Trophoblast cell (in vitro differentiated cells and primary cell): Measurements from ENCODE around the gene OBSCN.

Experiments used
- DNase-seq, 2 donors: peaks; one replicate each; pipeline ENCODE4 v3.0.0-alpha.2; 2016
- H2AFZ ChIP-seq: 2 replicates; pipeline ENCODE4 v1.6.1; 2013; ENCODE audit warnings: low read length, moderate library complexity, mild to moderate bottlenecking; ENCODE audit not compliant: insufficient read depth, poor library complexity
- H2AK5ac ChIP-seq: 2 replicates; pipeline ENCODE4 v1.6.1; 2013; ENCODE audit warnings: mild to moderate bottlenecking, low read length
- H2BK120ac ChIP-seq: 2 replicates; pipeline ENCODE4 v1.6.1; 2013; ENCODE audit warnings: low read length, mild to moderate bottlenecking, moderate library complexity; ENCODE audit not compliant: insufficient read depth, poor library complexity
- H2BK12ac ChIP-seq: 2 replicates; pipeline ENCODE4 v1.6.1; 2013; ENCODE audit warnings: mild to moderate bottlenecking, low read length, moderate library complexity
- H2BK5ac ChIP-seq: 2 replicates; pipeline ENCODE4 v1.6.1; 2013; ENCODE audit warnings: low read length, low read depth, moderate library complexity, mild to moderate bottlenecking; ENCODE audit not compliant: poor library complexity
- H3K14ac ChIP-seq: 2 replicates; pipeline ENCODE4 v1.6.1; 2013; ENCODE audit warnings: mild to moderate bottlenecking, low read length
- H3K18ac ChIP-seq: 2 replicates; pipeline ENCODE4 v1.6.1; 2013; ENCODE audit warnings: mild to moderate bottlenecking, low read length
- H3K23ac ChIP-seq: 2 replicates; pipeline ENCODE4 v1.6.1; 2013; ENCODE audit warnings: low read length
- H3K27ac ChIP-seq: 2 replicates; pipeline ENCODE4 v1.5.1; 2013; ENCODE audit warnings: low read depth, mild to moderate bottlenecking, inconsistent platforms, low read length, moderate library complexity
- H3K27me3 ChIP-seq: 2 replicates; pipeline ENCODE4 v1.6.1; 2013; ENCODE audit warnings: inconsistent platforms, mild to moderate bottlenecking, low read length, moderate library complexity; ENCODE audit not compliant: insufficient read depth
- H3K36me3 ChIP-seq, 2 experiments: 1 replicate in 1 of 2; 2 replicates in 1 of 2; pipeline ENCODE4 v1.6.1; 2013; ENCODE audit warnings: low read length in 2 of 2, mild to moderate bottlenecking in 2 of 2, moderate library complexity in 1 of 2; ENCODE audit not compliant: insufficient read depth in 2 of 2, control insufficient read depth in 1 of 2
- H3K4ac ChIP-seq: 2 replicates; pipeline ENCODE4 v1.6.1; 2013; ENCODE audit warnings: low read depth, mild to moderate bottlenecking, low read length, moderate library complexity
- H3K4me1 ChIP-seq, 2 experiments: 1 replicate in 1 of 2; 2 replicates in 1 of 2; pipeline ENCODE4 v1.6.1; 2013; ENCODE audit warnings: low read length in 2 of 2, mild to moderate bottlenecking in 2 of 2, moderate library complexity in 1 of 2; ENCODE audit not compliant: insufficient read depth in 2 of 2, control insufficient read depth in 1 of 2
- H3K4me2 ChIP-seq: 2 replicates; pipeline ENCODE4 v1.6.1; 2013; ENCODE audit warnings: inconsistent platforms, mild to moderate bottlenecking, low read length, moderate library complexity
- H3K4me3 ChIP-seq: 2 replicates; pipeline ENCODE4 v1.5.1; 2013; ENCODE audit warnings: mild to moderate bottlenecking, low read depth, low read length, inconsistent platforms
- H3K79me1 ChIP-seq: one replicate; pipeline ENCODE4 v1.6.1; 2013; ENCODE audit warnings: low read length
- H3K79me2 ChIP-seq: 2 replicates; pipeline ENCODE4 v1.6.1; 2013; ENCODE audit warnings: low read length, mild to moderate bottlenecking; ENCODE audit not compliant: control insufficient read depth, insufficient read depth, poor library complexity
- H3K9ac ChIP-seq: 2 replicates; pipeline ENCODE4 v1.6.1; 2013; ENCODE audit warnings: mild to moderate bottlenecking, low read length
- H3K9me3 ChIP-seq: 2 replicates; pipeline ENCODE4 v1.6.1; 2013; ENCODE audit warnings: low read depth, mild to moderate bottlenecking, control low read depth, inconsistent platforms, low read length; ENCODE audit not compliant: insufficient read depth
- H4K12ac ChIP-seq: 2 replicates; pipeline ENCODE4 v1.6.1; 2013; ENCODE audit warnings: low read depth, mild to moderate bottlenecking, low read length, moderate library complexity
- H4K8ac ChIP-seq: 2 replicates; pipeline ENCODE4 v1.6.1; 2013; ENCODE audit warnings: low read depth, mild to moderate bottlenecking, low read length, moderate library complexity
- H4K91ac ChIP-seq: one replicate; pipeline ENCODE4 v1.6.1; 2013; ENCODE audit warnings: low read depth, mild to moderate bottlenecking, low read length, moderate library complexity
- WGBS: extraction: QIAGEN DNeasy Blood & Tissue Kit; methylation state at CpG from one replicate; pipeline ENCODE4 v1.1.7; 2013; ENCODE audit warnings: missing lambda C conversion rate; ENCODE audit not compliant: insufficient read length, insufficient coverage; ENCODE audit errors: extremely low coverage; 5-methylcytosine and 5-hydroxymethylcytosine counted together

OBSCN gene

GRCh38 chr1:228194436-228194835 is 13.4 kb upstream of the OBSCN start:
- Histone ChIP-seq H3K27me3 (no peaks in the 10 kb centered on the region), H2BK120ac (no peak overlapping the region), H4K12ac (no peak overlapping the region), H2AK5ac (no peak overlapping the region), H4K91ac (no peak overlapping the region), H3K79me2 (no peaks in the 10 kb centered on the region), H3K9me3 (peaks cover 2% of the 10 kb centered on the region), H3K9ac (no peak overlapping the region), H2BK5ac (no peak overlapping the region), H3K27ac (no peak overlapping the region), H3K4me1 (no peaks in the 10 kb centered on the region), H3K23ac (no peak overlapping the region), H3K4me3 (no peak overlapping the region), H4K8ac (no peak overlapping the region), H3K18ac (no peak overlapping the region), H2AFZ (no peak overlapping the region), H3K4me2 (no peak overlapping the region), H3K14ac (no peak overlapping the region), H3K79me1 (no peaks in the 10 kb centered on the region), H2BK12ac (no peak overlapping the region), H3K36me3 (no peaks in the 10 kb centered on the region), H3K4ac (no peak overlapping the region)
- WGBS, result no CpG with 5 or more reads among the region's 3 CpGs
- no peak for DNase-seq

GRCh38 chr1:228194921-228195812 is 12.7 kb upstream of the OBSCN start:
- H3K18ac ChIP-seq, result no peak overlapping the region
- H2BK120ac ChIP-seq, result no peak overlapping the region
- H4K12ac ChIP-seq, result no peak overlapping the region
- no peak overlapping the region for H2AFZ ChIP-seq
- H3K9ac ChIP-seq, result no peak overlapping the region
- H3K79me1 ChIP-seq, result no peaks in the 10 kb centered on the region
- H3K27me3 ChIP-seq, result no peaks in the 10 kb centered on the region
- H2AK5ac ChIP-seq, result no peak overlapping the region
- no peak overlapping the region for H3K14ac ChIP-seq
- H2BK5ac ChIP-seq, result no peak overlapping the region
- DNase-seq, result no peak
- peak overlapping the region; percentile 41 for H3K4me3 ChIP-seq
- H3K27ac ChIP-seq, result no peak overlapping the region
- no peaks in the 10 kb centered on the region for H3K79me2 ChIP-seq
- H4K91ac ChIP-seq, result no peak overlapping the region
- H4K8ac ChIP-seq, result no peak overlapping the region
- no peak overlapping the region for H2BK12ac ChIP-seq
- H3K4me2 ChIP-seq, result no peak overlapping the region
- WGBS, result no CpG with 5 or more reads among the region's 8 CpGs
- H3K36me3 ChIP-seq, result no peaks in the 10 kb centered on the region
- no peak overlapping the region for H3K23ac ChIP-seq
- peaks cover 2% of the 10 kb centered on the region for H3K9me3 ChIP-seq
- no peaks in the 10 kb centered on the region for H3K4me1 ChIP-seq
- H3K4ac ChIP-seq, result no peak overlapping the region

GRCh38 chr1:228197555-228198147 is 10.2 kb upstream of the OBSCN start:
- no peaks in the 10 kb centered on the region for H3K36me3 ChIP-seq
- no peak overlapping the region for H3K4me2 ChIP-seq
- DNase-seq, result no peak
- H2BK5ac ChIP-seq, result no peak overlapping the region
- no CpG with 5 or more reads among the region's 4 CpGs for WGBS
- H3K9me3 ChIP-seq, result peaks cover 4% of the 10 kb centered on the region
- no peaks in the 10 kb centered on the region for H3K79me1 ChIP-seq
- no peak overlapping the region for H3K4ac ChIP-seq
- no peaks in the 10 kb centered on the region for H3K27me3 ChIP-seq
- no peak overlapping the region for H3K14ac ChIP-seq
- no peak overlapping the region for H4K8ac ChIP-seq
- H3K23ac ChIP-seq, result no peak overlapping the region
- H3K4me3 ChIP-seq, result no peak overlapping the region
- H4K12ac ChIP-seq, result no peak overlapping the region
- H3K4me1 ChIP-seq, result no peaks in the 10 kb centered on the region
- H3K27ac ChIP-seq, result no peak overlapping the region
- H3K9ac ChIP-seq, result no peak overlapping the region
- no peak overlapping the region for H2BK12ac ChIP-seq
- no peak overlapping the region for H2BK120ac ChIP-seq
- H4K91ac ChIP-seq, result no peak overlapping the region
- no peak overlapping the region for H3K18ac ChIP-seq
- H3K79me2 ChIP-seq, result no peaks in the 10 kb centered on the region
- H2AFZ ChIP-seq, result no peak overlapping the region
- H2AK5ac ChIP-seq, result no peak overlapping the region

GRCh38 chr1:228198977-228199590 is 8.8 kb upstream of the OBSCN start:
- H3K36me3 ChIP-seq, result no peaks in the 10 kb centered on the region
- no peak overlapping the region for H3K18ac ChIP-seq
- H4K8ac ChIP-seq, result no peak overlapping the region
- no peak overlapping the region for H4K12ac ChIP-seq
- H3K9me3 ChIP-seq, result peaks cover 6% of the 10 kb centered on the region
- no peaks in the 10 kb centered on the region for H3K4me1 ChIP-seq
- H3K27me3 ChIP-seq, result no peaks in the 10 kb centered on the region
- H3K4me3 ChIP-seq, result no peak overlapping the region
- no peaks in the 10 kb centered on the region for H3K79me1 ChIP-seq
- DNase-seq, result no peak
- H3K79me2 ChIP-seq, result no peaks in the 10 kb centered on the region
- H2BK5ac ChIP-seq, result no peak overlapping the region
- no peak overlapping the region for H3K4ac ChIP-seq
- no peak overlapping the region for H2BK12ac ChIP-seq
- WGBS, result no CpG with 5 or more reads among the region's 2 CpGs
- no peak overlapping the region for H3K14ac ChIP-seq
- no peak overlapping the region for H2AFZ ChIP-seq
- H3K4me2 ChIP-seq, result no peak overlapping the region
- no peak overlapping the region for H3K9ac ChIP-seq
- no peak overlapping the region for H2AK5ac ChIP-seq
- no peak overlapping the region for H3K23ac ChIP-seq
- H4K91ac ChIP-seq, result no peak overlapping the region
- no peak overlapping the region for H2BK120ac ChIP-seq
- no peak overlapping the region for H3K27ac ChIP-seq
